GM19351 (cell line): Measurements from ENCODE around the gene EIF4E3.

Experiments
- ATAC-seq: cut with Tn5 transposase; IDR thresholded peaks from one replicate; pipeline ENCODE4 v1.9.1; 2021; ENCODE audit warnings: mild to moderate bottlenecking, moderate library complexity; ENCODE audit not compliant: unreplicated experiment

EIF4E3 gene

DNA sequence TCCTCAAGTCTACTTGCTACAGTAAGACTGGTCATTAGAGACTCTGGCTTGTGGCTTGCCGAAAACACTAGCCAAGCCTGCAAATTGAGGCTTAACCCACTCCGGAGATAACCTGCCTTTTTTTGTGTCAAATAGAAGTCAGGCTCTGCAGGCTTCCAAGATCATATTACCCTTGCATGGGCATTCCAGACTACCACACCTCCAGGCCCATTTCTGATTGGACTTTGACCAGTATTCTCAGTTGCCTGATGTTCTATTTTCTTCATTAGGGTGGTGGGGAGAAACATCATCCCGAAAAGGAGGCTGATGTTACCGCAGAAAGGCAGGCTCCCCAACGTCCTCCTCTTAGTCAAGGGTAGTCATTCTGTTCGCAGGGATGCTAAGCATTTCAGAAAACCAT, 73.6 kb downstream of the EIF4E3 start:
- ATAC-seq, result no peak

DNA sequence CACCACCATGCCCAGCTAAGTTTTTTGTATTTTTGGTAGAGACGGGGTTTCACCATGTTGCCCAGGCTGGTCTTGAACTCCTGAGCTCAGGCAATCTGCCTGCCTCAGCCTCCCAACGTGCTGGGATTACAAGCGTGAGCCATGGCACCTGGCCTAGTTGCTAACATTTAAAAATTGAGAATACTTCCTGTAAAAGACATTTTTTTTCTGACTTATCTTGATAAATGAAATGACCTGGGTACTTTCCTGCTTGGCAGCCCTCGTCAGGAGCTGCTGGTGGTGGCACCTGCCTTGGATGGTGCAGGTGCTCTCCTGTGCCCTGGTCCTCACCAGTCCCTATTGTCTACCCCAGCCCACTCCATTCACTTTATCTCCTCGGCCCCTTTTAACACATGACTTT, 74.8 kb downstream of the EIF4E3 start:
- ATAC-seq, result no peak

DNA sequence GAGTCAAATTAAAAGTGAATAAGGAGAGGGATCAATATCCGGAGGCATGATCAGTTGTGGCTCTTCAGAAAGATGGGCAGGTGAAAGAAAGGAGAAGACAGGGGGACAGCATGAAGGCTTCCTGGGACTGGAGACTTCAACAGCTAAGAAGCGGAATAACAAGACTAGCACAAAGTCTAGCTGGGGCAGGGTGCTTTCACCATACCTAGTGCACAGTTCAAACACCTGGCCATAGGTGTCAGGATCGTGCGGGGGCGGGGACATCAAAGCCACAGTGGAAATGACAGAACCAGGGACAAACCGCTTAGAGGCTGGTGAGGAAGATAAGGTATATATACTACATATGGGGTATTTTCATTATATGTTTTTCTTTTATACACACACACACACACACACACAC, 75.4 kb downstream of the EIF4E3 start:
- ATAC-seq, result no peak

DNA sequence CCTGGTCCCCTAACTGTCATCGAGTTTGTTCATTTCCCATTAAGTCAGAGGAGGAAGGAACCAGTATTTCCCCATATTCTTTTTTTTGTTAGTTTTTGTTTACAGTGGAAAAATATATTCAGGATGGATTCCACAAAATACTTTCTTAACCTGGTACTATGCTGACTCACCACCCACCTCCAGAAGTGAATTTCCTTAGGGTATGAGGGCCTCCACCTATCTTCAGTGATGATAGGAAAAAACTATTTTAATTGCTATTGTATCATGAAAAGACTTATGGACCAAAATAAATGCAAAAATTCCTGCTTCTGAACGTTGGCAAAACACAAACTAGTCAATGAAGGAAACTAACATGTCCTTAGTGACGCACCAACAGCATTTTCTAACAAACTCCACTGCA, 77.5 kb downstream of the EIF4E3 start:
- no peak for ATAC-seq

GRCh38 chr3:71646971-71647370, 78.2 kb downstream of the EIF4E3 start:
- no peak for ATAC-seq

DNA sequence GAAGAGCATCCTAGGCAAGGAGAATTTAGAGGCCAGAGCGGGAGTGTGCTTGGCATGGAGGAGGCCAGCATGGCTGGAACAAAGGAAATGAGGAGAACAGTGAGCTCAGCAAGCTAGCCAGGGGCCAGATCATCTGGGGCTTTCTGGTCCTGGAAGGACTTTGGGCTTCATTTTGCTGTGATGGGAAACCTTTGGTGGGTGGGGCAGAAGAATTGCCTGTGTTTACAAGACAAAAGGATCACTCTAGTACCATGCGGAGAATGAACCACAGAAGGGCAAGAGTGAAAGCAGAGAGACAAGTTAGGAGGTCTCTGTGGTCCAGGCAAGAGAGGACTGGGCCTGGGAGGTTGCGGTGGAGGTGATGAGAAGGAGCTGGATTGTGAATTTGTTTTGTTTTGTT, 80.1 kb downstream of the EIF4E3 start:
- ATAC-seq, result no peak

- ATAC-seq, result peak; percentile 57
Observed at GRCh38 chr3:71641674-71642073, 83.5 kb downstream of the EIF4E3 start.

GRCh38 chr3:71640331-71640983, 84.7 kb downstream of the EIF4E3 start:
- no peak for ATAC-seq

DNA sequence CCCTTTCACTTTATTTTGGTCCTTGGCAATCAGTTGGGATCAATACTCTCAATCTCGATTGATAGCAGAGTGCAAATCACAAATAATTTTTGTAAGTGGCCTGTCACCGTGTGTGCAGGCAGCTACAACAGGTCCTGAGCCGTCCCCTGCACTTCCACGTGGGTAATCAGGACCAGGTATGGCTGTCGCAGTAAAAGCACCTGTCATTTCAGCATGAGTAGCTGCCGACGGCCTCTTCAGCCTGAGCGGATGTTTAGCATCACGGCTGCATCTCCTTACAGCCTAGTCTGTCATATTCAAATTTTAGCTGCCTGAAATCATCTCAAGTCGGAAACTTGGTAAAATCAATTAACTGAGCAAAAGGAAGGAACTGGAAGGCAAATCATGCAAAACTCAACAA, 88.7 kb downstream of the EIF4E3 start:
- ATAC-seq, result no peak

GRCh38 chr3:71636001-71636400, 89.2 kb downstream of the EIF4E3 start:
- no peak for ATAC-seq

- ATAC-seq, result no peak
Observed at GRCh38 chr3:71634671-71635070, 90.5 kb downstream of the EIF4E3 start.

GRCh38 chr3:71629711-71630110, 95.5 kb downstream of the EIF4E3 start:
- ATAC-seq, result no peak

GRCh38 chr3:71629289-71629688, 95.9 kb downstream of the EIF4E3 start:
- no peak for ATAC-seq

DNA sequence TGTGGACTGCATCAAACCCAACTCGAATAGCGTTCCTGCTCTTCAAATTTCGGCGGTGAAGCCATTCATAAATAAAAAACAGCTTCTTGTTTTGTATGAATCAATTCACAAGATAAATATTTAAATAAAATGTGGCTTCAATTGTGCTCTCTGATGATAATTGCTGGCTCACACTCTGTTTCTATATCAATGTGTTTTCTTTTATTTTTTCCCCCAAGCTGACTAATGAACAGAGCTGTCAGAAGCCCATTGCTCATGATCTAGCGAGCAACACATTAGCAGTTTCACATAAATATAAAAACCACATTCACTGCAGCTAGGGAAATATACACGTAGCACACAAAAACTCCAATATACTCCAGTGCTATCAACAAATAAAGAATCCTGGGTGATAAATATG, 96.7 kb downstream of the EIF4E3 start:
- ATAC-seq, result no peak

DNA sequence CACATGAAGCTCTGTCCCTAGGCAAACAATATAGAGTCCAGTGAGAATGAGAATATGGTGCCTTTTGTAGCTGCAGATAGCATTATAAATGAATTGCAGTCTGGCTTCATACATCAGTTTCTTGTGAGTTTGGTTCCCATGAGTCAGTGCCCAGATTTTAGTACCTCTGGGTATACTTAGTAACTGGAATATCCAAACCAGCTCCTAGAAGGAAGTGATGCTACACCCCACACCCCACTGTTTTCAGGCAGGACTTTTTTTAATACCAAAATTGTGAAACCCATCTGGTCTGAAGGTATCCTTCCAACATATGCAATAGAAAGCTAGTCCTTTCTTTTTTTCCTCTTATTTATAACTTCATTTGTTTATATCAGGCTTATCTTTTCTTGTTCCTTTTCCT, 99.5 kb downstream of the EIF4E3 start:
- ATAC-seq, result no peak
